ENCODE results near the gene PIP4K2A.
"Not testable (repeated sequence)": the region's sequence is repeated elsewhere in the genome, so short reads cannot be mapped to it uniquely, and the experiment has no call there.

The PIP4K2A gene
- total RNA-seq = 45.2 to 144 (median 104) reads per million in 18 experiments

- DNase-seq = peak; percentile 79 to 90
These were observed at the start of gene PIP4K2A for GRCh38 chr10:22714479-22715289. Gene PIP4K2A, minus strand, starts transcription at chr10:22714578. Its CDS starts 252 bp downstream, at chr10:22714326.

DNA sequence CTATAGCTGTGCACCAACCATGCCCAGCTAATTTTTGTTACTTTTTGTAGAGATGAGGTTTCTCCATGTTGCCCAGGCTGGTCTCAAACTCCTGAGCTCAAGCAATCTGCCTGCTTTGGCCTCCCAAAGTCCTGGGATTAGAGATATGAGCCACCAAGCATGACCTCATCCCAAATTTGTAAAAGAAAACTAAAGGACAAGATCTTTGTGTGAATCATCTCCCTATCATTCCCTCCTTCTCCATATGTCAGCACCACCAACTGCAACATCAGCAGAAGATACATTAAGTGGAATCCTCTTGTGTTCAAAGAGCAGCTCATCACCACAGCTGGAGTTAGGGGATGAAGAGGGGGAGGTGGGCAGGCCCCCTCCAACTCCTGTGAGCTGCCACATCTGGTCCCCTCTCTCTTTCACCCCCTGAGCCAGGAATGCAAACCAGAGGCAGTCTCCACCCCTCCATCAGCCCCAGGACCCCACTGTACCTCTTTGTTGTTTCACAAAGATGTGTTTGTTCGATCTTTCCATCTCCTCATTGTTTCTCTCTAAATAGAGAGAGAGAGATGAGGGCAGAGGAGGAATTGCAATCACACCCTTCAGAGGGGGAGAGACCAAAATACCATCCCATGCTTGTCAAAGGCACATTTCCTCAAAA is 47.3 kb upstream of the PIP4K2A start:
- DNase-seq = no peak

- DNase-seq = no peak
These were observed 45.6 kb upstream of the PIP4K2A start for GRCh38 chr10:22760025-22760424.

DNA sequence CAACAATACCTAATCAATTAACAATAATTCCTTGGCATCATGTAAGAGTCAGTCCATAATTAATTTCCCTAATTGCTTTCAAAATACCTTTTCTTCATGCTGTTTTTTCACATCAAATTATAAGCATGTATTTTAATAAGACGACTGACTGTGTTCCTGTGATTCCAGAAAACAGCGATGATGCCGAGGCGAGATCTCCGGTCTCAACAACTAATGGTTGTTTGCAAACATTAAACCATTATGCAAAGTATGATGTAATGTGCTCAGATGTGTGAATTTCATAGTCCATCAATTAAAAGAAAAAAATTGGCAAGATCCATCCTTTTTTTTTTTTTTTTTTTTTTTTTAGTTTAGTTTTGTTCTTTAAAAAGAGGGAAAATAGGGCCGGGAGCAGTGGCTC is 44.5 kb upstream of the PIP4K2A start:
- no peak for DNase-seq

- DNase-seq = peak; percentile 35 to 50
These were observed 39.9 kb upstream of the PIP4K2A start for GRCh38 chr10:22754296-22754695.

- no peak for DNase-seq
These were observed 39.4 kb upstream of the PIP4K2A start for GRCh38 chr10:22753786-22754185.

DNA sequence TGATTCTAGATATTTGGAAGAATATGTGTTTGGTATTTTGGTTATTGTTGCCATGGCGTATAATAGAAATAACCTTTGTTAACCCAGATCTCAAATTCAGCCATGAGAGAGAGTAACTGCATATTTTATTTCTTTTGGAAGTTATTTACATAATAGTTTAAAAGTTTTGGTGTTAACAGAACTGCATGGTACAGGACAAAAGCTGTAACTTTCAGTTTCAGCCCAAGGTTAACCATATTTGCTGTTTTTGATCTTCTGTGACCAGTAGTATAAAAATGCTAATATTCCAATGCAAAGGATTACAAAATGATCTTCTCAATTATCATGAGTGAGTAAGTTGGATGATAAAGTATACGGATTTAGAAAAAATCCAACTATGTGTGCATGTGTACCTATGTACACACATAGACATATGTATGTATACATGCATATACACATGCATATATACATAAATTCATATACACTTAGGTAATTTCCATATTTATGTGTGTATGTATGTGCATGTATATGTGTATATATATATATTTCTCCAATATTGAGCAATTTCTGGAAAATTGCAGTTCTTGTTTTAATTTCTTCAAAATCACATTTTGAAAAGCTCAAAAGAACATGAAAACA is 38.0 kb upstream of the PIP4K2A start:
- DNase-seq = no peak

DNA sequence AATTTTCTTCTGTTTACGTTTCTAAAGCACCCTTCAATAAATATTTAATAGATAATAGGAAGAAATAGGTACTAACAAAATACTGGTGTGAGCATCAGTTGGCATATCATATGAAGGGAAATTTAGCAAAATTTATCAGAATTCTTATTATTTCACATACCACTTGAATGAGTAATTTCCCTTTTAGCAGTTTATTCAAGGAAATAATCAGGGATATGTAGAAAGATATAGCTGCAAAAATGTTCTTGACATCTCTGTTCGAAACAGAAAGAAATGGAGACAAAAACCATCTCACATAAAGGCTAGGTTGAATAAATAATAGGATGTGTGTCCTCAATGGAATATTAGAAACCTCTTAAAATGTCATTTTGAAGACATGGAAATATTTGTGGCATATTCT is 35.8 kb upstream of the PIP4K2A start:
- DNase-seq = no peak

DNA sequence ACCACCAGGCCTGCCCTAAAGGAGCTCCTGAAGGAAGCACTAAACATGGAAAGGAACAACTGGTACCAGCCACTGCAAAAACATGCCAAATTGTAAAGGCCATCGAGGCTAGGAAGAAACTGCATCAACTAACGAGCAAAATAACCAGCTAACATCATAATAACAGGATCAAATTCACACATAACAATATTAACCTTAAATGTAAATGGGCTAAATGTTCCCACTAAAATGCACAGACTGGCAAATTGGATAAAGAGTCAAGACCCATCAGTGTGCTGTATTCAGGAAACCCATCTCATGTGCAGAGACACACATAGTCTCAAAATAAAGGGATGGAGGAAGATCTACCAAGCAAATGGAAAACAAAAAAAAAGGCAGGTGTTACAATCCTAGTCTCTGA is 30.5 kb upstream of the PIP4K2A start:
- DNase-seq = not testable (repeated sequence)

DNA sequence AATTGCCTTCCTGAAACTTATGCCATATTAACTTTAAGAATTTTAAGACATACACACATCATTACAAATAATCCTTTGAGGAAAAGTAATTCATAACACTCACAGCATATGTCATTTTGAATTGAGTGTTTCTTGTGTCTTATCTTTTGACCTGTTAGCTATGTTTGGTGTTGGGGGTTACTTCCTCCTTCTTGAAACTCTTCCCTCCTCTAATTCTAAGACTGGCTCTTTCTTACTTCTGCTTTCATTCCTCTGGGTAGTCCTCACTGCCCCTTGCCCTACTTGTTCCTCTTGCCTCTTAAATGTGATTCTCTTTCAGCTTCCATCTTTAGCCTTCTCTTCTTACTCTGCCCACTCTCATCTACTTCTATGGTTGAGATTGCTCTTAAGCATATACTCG is 28.3 kb upstream of the PIP4K2A start:
- DNase-seq = peak; percentile 59 to 75

DNA sequence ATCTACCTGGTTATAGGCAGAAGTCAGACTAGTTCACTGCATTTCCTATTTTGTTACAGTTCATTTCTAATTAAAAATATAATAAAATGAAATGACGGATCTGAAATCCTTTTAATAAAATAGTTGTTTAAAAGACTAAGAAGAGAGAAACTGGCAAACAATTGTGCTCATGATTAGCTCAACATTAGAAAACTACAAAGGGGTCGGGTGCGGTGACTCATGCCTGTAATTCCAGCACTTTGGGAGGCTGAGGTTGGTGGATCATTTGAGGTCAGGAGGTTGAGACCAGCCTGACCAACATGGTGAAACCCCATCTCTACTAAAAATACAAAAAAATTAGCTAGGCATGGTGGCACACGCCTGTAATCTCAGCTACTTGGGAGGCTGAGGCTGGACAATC is 27.3 kb upstream of the PIP4K2A start:
- DNase-seq = not testable (repeated sequence)

- DNase-seq = no peak
These were observed 25.8 kb upstream of the PIP4K2A start for GRCh38 chr10:22740180-22740579.

DNA sequence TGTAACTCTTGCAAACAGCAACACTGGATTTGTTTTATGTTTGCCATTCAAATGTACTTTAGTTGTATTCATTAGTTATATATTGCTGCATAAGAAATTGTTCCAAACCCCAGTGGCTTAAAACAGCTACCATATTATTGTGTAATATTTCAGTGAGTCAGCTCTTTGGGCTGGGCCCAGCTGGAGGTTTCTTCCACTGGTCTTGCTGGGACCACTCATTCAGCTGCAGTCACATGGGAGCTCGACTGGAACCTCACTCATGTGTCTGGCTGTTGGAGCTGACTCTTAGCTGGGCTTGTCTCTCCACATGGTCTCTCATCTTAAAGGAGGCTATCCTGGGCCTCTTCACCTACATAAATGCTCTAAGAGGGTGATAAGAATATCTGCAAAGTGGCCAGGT is 23.2 kb upstream of the PIP4K2A start:
- DNase-seq = peak; percentile 53 to 59

DNA sequence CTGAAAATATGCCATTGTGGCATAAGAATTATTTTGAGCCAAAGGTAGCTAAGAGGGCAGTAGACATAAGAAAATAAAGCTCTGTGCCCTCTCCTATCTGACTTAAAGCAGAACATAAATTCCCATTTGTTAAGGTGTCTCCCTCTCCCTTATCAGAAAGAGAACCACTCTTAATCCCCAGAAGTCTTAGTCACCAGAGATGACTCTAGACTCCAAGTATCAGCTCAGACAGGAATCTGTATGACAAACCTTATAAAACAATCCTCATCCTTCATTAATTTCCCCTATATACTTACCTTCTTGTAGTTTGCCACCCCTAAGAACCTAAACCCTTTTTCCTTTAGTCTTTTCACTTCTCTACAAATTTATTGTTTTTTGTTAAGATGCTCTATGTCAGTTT is 21.8 kb upstream of the PIP4K2A start:
- no peak for DNase-seq

- no peak for DNase-seq
These were observed 19.6 kb upstream of the PIP4K2A start for GRCh38 chr10:22733992-22734391.

DNA sequence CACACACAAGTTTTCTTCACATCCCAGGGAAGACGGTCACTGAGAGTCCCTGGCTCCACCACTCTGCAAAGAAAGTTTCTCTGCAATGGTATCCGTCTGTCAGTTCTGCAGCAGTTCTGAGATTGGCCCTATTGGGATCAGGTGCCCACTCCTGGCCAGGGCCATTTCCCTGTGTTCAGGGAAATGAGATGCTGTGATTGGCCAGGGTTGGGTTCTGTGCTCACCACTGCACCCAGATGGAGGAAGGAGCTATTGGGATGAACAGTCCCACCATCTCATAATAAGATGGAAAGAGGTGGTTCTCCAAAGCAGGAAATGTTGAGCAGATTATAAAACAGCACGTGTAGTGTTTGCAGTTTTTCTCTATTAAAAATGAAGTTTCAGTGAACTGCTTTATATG is 13.3 kb upstream of the PIP4K2A start:
- DNase-seq = no peak

DNA sequence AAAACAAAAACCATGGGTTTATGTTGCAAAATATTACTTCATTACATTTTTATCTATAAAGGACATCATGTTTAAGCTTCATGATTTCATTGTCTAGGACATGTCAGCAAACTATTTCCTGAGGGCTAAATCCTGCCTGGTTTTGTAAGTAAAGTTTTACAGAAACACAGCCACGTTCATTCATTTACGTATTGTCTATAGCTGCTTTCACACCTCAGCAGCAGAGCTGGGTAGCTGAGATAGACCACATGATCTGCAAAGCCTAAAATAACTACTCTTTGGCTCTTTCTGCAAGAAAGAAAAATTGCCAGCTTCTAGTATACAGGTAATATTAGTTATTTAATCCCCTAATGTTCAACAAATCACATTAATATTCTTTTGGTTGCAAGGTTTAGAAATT is 12.7 kb upstream of the PIP4K2A start:
- no peak for DNase-seq

- no peak for DNase-seq
These were observed 10.4 kb upstream of the PIP4K2A start for GRCh38 chr10:22724773-22725172.

- DNase-seq = no peak
These were observed 9.4 kb upstream of the PIP4K2A start for GRCh38 chr10:22723783-22724182.

- DNase-seq = peak; percentile 69 to 77
These were observed 9.0 kb upstream of the PIP4K2A start for GRCh38 chr10:22723343-22723779.

GRCh38 chr10:22722626-22723169 is 8.3 kb upstream of the PIP4K2A start:
- no peak for DNase-seq

DNA sequence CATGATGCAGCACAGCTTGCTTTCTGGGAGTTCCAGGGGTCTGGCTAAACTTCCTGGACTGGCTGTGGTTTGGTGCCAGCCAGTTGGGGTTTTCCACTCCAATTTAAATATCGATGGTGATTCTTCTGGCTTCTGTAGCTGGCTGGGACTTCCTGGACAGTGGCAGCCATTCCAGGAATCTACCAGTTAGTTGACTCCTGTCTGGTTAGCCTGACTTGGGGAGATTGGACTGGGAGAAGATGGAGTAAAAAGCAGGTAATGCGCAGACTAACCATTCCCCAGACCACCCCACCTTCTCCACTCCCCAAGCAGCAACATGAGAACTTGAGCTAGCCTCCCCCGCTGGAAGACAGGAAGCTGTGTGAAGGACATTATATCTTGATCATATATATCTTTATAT is 6.3 kb upstream of the PIP4K2A start:
- no peak for DNase-seq

DNA sequence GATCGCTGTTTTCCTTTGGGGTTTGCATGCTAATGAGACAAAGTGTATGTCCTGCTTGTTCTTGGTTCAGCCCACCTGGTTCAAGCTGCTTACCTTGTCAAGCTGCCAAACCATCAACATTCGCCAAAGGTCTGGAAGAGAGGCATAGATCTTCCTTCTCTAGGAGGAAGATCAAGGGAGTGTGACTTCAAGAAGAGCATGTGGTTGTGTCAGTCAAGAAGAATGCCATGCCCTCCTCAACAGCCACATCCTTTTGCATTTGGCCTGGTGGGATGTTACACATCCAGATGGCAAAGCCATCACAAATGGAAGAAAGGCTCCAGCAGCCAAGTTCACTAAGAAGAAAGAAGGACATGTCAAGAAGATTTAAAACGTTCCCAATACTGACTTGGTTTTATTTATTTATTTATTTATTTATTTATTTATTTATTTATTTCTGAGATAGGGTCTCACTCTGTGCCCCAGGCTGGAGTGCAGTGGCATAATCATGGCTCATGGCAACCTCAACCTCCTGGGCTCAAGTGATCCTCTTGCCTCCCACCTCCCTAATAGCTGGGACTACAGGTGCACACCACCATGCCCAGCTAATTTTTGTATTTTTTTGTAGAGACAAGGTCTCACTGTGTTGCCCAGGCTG is 5.1 kb upstream of the PIP4K2A start:
- no peak for DNase-seq
